KOPT-K1 (cell line): ENCODE measurements around the gene LSS.
"Not testable (repeated sequence)": the region's sequence is repeated elsewhere in the genome, so short reads cannot be mapped to it uniquely, and the experiment has no call there.

Source experiments
- H3K27ac ChIP-seq: fragments of 200-600 bp; sonication (generic); 2 replicates; pipeline ENCODE4 v1.5.1; 2016; ENCODE audit warnings: antibody characterized with exemption, mild to moderate bottlenecking, low read depth, low read length; ENCODE audit not compliant: poor library complexity, severe bottlenecking
- H3K36me3 ChIP-seq: fragments of 200-600 bp; sonication (generic); 2 replicates; pipeline ENCODE4 v1.5.1; 2017; ENCODE audit warnings: antibody characterized with exemption, mild to moderate bottlenecking, low read length, moderate library complexity; ENCODE audit not compliant: insufficient read depth
- H3K9me3 ChIP-seq: fragments of 200-600 bp; sonication (generic); 2 replicates; pipeline ENCODE4 v1.5.1; 2017; ENCODE audit warnings: antibody characterized with exemption, low read length, mild to moderate bottlenecking; ENCODE audit not compliant: insufficient read depth, poor library complexity, severe bottlenecking

The LSS gene

DNA sequence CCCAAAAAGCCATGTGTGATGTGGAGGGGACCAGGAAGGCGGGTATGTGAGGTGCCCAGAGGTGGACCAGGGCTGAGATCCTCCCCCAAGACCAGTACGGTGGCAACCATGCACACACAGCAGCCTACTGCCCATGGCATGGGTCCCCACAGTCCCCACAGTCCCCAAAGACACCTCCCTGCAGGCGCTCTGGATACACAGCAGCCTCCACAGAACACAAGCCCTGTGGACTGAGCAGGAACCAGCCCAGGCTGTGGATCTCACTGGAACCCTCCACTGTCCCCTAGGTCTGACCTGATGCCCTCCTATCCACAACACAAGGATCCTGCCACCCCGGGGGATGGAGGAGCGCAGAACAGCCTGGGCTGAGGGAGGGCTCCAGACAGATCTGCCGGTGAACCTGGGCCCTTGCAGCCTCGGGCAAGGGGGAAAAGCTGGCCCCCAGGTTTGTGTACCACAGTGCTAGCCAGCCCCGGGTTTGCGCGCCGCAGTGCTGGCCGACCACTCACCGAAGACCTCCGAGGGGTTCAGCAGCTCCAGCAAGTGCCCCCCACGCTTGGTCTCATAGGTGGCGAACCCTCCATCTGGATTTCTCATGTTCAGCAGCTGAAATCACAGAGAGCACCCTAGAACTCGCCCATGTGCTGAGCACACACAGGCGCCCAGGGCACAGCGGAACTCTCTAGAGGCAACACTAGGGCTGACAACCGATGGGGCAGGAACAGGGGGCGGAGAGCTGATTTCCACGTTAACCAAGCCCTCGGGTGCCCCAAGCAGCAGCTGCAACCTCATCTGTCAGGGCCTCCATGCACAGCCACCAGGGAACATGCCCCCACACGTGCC lies 22.2 kb downstream of the LSS start:
- H3K9me3 ChIP-seq: no peaks in the 10 kb centered on the region
- H3K36me3 ChIP-seq: peaks cover 84% of the 10 kb centered on the region
- H3K27ac ChIP-seq: no peak overlapping the region

DNA sequence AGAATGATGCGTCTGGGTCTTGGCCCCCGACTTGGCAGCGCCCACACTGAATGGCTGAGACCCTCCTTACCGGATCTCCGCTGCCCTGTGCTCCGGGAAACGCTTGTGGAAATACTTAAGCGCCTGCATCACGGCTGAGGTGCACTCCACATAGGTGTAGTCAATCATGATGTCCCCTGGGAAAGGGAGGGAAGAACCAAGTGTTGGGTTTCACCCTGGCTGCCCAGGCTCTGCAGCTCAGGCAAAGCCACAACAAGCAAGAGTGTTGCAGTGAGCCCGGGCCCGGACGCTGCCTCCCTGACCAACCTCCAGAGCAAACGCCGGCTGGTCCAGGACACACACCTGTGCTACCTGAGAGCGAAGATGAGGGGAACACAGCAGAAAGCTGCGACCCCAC lies 22.8 kb downstream of the LSS start:
- no peaks in the 10 kb centered on the region for H3K9me3 ChIP-seq
- peaks cover 82% of the 10 kb centered on the region for H3K36me3 ChIP-seq
- H3K27ac ChIP-seq: no peak overlapping the region

DNA sequence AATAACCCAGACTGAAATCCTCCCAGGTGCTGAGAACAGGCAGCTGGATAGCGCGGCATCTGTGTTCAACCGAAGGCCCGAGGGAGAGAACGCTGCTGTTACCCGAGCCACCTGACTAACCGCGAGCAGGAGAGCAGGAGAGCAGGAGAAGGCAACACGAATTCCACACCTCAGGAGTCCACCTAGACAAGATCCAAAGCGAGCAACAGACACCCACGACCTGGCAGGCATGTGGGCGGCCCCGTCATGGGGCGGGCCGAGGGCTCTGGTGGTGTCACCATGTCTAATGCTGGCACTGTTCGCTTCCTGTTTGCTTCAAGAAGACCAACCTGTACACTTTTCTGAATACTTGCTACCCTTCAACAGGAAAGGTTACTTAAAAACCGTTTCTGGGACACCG lies 23.4 kb downstream of the LSS start:
- Histone ChIP-seq H3K9me3 (no peaks in the 10 kb centered on the region), H3K36me3 (peaks cover 82% of the 10 kb centered on the region), H3K27ac (no peak overlapping the region)

DNA sequence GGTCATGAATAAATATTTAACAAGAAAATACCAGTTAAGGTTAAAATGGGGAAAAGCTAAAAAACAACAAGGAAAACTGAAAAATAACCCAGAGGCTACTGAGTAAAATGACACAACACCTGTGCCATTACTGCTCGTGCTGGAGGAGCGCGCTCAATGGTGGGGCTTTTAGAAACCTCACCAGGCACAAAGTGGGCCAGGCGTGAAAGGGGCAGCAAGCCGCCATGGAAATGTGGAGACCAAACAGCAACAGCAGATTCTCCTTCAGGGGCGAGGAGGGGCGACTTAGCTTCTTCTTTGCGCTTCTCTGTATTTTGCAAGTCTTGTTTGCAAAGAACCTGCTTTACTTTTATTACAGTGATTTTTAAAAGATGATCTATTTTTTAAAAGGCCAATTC lies 25.4 kb downstream of the LSS start:
- Histone ChIP-seq H3K9me3 (no peaks in the 10 kb centered on the region), H3K36me3 (peaks cover 86% of the 10 kb centered on the region), H3K27ac (no peak overlapping the region)

DNA sequence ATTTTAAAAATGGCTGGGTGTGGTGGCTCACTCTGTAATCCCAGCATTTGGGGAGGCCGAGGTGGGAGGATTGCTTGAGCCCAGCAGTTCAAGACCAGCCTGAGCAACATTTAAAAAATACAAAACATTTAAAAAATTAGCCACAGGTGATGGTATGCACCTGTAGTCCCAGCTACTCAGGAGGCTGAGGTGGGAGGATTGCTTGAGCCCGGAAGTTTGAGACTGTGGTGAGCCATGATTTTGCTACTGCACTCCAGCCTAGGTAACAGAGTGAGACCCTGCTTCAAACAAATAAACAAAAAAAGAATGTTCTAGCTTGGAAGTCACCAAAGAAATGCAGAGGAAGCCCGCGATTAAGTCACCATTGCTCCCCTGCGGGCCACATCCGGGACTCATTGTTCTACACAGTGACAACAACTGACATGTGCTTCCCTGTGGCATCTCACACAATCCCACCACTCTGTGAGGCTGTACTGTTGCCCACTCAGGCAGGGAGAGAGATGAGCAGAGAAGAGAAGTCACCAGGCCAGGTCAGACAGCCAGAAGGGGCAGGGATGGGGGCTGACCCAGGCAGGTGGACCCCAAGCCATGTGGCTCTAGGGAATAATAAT lies 25.9 kb downstream of the LSS start:
- Histone ChIP-seq H3K36me3 (peaks cover 86% of the 10 kb centered on the region), H3K9me3 (no peaks in the 10 kb centered on the region), H3K27ac (no peak overlapping the region)

DNA sequence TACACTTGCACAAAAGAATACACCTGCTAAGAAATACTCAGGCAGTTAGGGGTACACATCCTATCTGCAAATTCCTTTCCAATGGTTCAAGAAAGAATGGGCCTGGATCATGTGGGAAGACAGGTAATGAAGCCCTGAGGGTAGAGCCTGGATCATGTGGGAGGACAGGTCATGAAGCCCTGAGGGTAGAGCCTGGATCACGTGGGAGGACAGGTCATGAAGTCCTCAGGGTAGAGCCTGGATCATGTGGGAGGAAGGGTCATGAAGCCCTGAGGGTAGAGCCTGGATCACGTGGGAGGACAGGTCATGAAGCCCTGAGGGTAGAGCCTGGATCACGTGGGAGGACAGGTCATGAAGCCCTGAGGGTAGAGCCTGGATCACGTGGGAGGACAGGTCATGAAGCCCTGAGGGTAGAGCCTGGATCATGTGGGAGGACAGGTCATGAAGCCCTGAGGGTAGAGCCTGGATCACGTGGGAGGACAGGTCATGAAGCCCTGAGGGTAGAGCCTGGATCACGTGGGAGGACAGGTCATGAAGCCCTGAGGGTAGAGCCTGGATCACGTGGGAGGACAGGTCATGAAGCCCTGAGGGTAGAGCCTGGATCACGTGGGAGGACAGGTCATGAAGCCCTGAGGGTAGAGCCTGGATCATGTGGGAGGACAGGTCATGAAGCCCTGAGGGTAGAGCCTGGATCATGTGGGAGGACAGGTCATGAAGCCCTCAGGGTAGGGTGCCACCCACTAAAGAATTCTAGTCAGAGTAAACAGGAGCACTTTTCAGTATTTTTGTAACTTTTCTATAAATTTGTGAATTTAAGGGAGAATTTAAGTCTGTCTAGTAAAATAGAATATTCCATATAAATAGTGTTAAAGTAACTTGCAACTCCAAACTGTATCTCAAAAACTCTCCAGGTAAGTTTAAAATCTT lies 27.4 kb downstream of the LSS start:
- H3K27ac ChIP-seq, H3K9me3 ChIP-seq: not testable (repeated sequence)
- H3K36me3 ChIP-seq: peaks cover 85% of the 10 kb centered on the region

DNA sequence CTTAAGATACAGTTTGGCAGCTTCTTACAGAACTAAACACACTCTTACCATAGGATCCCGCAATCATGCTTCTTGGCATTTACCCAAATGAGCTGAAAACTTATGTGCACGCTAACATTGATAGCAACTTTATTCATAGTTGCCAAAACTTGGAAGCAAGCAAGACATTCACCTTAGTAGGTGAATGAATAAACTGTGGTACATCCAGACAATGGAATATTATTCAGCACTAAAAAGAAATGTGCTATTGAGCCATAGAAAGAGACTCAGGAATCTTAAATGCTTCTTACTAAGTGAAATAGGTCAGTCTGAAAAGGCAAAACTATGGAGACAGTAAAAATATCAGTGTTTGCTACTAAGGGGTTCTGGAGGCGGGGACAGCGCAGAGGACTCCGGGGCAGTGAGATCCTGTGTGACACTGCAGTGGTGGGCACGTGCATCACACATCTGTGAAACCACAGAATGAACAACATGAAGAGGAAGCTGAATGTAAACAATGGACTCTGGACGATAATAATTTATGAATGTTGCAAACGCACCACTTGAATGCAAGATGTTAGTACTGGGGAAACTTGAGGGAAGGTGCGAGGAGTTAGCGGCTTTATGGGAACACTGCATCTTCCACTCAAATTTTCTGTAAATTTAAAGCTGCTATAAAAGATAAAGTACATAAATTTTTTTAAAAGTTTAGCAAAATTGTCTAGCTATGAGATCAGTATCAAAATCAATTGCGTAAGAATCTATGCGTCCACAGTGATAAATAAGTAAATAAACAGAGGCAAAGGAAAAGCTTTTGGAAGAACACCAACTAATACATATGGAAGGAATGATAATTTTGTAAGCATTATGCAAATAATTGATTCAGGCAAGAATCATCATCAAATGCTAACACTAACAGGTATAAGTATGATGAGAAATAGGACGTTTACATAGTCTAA lies 28.9 kb downstream of the LSS start:
- no peak overlapping the region for H3K27ac ChIP-seq
- H3K9me3 ChIP-seq: no peaks in the 10 kb centered on the region
- H3K36me3 ChIP-seq: peaks cover 85% of the 10 kb centered on the region

DNA sequence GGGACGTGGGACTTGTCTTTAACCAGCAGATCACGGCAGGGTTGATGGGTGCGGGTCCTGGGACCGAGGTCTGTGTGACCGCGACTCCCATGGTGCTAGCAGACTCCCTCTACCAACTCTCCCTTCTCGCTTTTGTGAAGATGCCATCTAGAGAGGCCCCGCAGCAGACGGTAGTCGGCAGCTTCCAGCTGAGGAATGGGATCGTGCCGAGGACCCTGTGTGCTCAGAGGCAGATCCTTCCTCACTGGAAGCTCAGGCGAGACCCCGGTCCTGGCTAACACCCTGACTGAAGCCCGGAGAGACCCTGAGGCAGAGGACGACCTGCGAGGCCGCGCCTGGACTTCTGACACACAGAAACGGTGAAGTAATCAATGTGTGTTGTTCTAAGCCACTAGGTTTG lies 31.8 kb downstream of the LSS start:
- peaks cover 92% of the 10 kb centered on the region for H3K36me3 ChIP-seq
- no peak overlapping the region for H3K27ac ChIP-seq
- H3K9me3 ChIP-seq: no peaks in the 10 kb centered on the region

DNA sequence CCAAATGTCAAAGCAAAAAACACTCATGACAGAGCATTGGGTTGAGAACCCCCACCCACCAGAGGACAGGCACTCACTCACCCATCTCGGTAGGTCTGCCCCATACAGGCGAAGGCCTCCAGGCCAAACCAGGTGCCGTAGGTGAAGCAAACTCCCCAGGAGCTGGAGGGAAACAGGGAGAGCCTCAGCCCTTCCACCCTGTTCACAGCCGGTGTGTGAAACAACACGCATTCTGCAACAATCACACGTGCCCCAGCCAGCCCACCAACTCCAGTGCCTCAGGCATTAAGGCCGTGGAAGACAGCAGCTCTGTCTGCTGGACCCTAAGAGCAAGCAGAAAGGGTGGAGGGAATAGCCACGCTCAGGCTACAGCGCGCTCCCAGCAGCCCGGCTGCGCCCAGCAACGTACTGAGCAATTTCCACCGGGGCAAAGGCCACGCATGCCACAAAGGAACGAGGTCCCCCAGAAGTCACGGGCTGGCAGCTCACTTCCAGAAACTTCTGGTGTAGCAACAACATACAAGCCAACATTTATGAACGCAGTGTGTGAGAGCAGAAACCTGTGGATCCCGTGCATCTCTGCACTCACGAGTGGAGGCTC lies 32.9 kb downstream of the LSS start:
- no peaks in the 10 kb centered on the region for H3K9me3 ChIP-seq
- no peak overlapping the region for H3K27ac ChIP-seq
- H3K36me3 ChIP-seq: peaks cover 100% of the 10 kb centered on the region

DNA sequence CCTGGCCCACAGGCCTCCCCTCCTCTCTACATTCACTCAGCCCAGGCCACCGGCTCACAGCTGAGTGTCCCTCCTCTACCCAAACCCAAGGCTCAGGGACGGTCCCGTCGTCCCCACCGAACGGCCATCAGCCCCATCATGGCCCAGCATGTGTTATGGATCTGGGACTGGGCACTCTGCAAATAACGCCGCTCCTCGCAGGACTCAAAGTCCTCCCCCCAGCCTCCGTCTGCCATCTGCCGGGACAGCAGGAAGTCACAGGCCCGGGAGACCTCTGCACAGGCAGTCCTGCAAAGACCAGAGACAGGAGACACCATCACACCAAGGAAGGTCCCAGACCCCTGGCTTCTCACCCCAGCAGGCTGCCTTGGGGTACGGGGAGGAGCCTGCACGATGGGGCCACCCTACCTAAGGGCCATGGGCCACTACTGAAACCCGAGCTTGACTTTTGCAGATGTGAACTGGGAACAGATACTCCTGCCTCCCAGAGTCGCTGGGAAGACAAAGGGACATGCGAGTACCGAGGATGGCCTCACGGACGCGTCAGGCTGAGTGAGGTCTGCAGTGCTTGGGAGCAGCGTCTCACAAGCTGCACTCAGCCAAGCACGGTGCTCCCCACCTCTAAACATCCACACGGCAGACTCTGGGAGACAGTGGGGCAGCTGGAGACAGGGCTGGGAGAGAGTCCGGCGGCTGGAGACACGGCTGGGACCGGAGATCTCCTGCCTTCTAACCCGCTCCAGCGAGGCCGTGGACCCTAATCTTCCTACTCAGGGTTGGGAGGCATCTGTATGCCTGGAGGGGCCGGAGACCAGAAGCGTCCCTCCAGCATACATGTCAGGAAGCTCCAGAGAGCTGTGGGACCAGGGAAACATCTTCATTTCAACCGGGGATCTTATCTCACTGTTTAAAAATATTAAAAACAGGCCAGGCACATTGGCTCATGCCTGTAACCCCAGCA lies 33.9 kb downstream of the LSS start:
- no peak overlapping the region for H3K27ac ChIP-seq
- peaks cover 97% of the 10 kb centered on the region for H3K36me3 ChIP-seq
- no peaks in the 10 kb centered on the region for H3K9me3 ChIP-seq

DNA sequence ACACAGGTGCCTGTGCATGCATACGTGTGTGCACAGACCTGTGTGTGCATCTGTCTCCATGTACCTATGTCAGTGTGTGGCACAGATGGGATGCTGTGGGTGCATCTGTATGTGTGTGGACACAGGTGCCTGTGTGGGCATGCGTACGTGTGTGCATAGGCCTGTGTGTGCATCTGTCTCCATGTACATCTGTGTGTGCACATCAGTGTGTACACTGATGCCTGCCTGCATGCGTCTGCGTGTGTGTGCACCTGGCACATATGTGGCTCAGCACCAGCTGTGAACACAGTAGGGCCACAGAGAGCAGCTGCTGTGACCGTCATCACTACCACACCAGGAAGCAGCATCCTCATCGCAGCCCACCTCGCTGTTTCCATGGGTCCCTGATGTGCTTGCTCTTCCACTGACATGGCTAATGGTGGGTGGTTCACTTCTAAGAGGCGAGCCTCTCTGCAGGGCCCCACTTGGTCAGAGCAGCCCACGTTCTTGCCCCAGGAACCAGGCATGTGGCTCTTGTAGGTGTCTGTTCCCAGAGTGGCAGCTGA lies 34.7 kb downstream of the LSS start:
- no peak overlapping the region for H3K27ac ChIP-seq
- H3K9me3 ChIP-seq: no peaks in the 10 kb centered on the region
- peaks cover 97% of the 10 kb centered on the region for H3K36me3 ChIP-seq

DNA sequence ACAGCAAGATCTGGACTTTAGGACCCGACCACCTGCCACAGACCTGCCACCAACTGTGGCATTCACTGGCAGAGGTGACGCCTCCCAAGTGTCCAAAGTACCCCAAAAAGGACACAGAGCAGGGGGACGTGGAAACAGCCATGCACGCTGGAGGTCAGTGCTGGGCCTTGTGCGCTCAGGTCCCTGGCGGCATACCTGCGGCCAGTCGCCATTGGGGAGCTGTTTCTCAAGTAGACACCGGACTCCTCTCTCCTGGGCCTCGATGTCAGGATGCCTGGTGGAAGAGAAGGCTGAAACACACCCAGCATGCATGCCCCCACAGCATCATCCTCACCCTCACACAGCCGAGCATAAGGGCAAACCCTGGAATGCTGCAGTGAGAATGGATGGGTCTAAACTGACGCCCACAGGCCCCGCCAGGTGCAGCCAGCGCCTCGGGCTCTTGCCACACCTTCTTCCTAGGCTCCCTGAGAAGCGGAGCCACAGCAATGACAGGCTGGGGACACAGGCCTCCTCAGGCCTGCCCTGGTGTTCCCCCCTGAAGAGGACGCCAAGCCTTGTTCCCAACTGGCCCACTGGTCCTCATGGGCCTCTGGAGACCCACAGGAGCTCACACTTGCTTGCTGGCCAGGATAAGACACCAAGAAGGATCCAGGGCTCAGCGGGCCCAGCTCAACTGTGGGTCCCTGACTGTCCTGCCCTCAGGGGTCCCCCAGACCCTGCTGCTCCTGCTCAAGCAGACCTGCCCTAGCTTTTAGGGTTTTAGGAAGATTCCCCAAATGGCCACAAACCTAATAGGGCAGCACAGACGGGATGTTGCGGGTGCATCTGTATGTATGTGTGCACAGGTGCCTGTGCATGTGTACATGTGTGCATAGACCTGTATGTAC lies 36.6 kb downstream of the LSS start:
- peaks cover 91% of the 10 kb centered on the region for H3K36me3 ChIP-seq
- no peaks in the 10 kb centered on the region for H3K9me3 ChIP-seq
- no peak overlapping the region for H3K27ac ChIP-seq
